Activated CD8-positive, alpha-beta T cell treated with anti-CD3 and anti-CD28 coated beads for 36 hours (primary cell): ENCODE results near the gene PDSS2. TPM values are rescaled to one million over a fixed set of nuclear protein-coding genes. Genes with fewer than 3 reads are reported as not detected.

Source experiments
- ATAC-seq: fragments of 200-7000 bp; cut with Tn5 transposase; one replicate; pipeline ENCODE4 v1.10.0; 2021; ENCODE audit warnings: mild to moderate bottlenecking, moderate library complexity
- CTCF ChIA-PET: fragments of 350-600 bp; sonication (Branson Sonifier 250); formaldehyde crosslinking; loops from one replicate; lab custom pipeline; 2021; ENCODE audit warnings: antibody characterized with exemption; lab: Charles Lee
- POLR2A ChIA-PET: fragments of 350-600 bp; sonication (Branson Sonifier 250); formaldehyde crosslinking; loops from one replicate; lab custom pipeline; 2021; ENCODE audit warnings: antibody characterized with exemption; lab: Charles Lee
- DNase-seq: peaks from one replicate; pipeline ENCODE4 v3.0.0-alpha.2; 2020
- H3K27ac Mint-ChIP-seq: one replicate; pipeline ENCODE4 v1.8.0; 2021; ENCODE audit warnings: mild to moderate bottlenecking, mixed read lengths
- H3K27me3 Mint-ChIP-seq: one replicate; pipeline ENCODE4 v1.8.0; 2021; ENCODE audit warnings: mixed read lengths
- H3K36me3 Mint-ChIP-seq: one replicate; pipeline ENCODE4 v1.8.0; 2021; ENCODE audit warnings: low read depth, mixed read lengths
- H3K4me1 Mint-ChIP-seq: one replicate; pipeline ENCODE4 v1.8.0; 2021; ENCODE audit warnings: low read depth, mixed read lengths
- H3K4me3 Mint-ChIP-seq: one replicate; pipeline ENCODE4 v1.8.0; 2021; ENCODE audit warnings: mild to moderate bottlenecking, moderate library complexity, mixed read lengths
- H3K9me3 Mint-ChIP-seq: one replicate; pipeline ENCODE4 v1.8.0; 2021; ENCODE audit warnings: mixed read lengths
- intact Hi-C: fragments of 100-400 bp; cut with micrococcal nuclease; formaldehyde crosslinking; loops from one replicate; pipeline ENCODE4 v1.10.0; 2022
- total RNA-seq, 2 experiments: library from RNA; stranded (reverse); gene quantifications; one replicate each; pipeline ENCODE4 v1.2.3, GENCODE V29; 2021
- TF ChIP-seq, protein P1 (sequence below): fragments of 200-600 bp; IDR thresholded peaks from one replicate; pipeline ENCODE4 v1.8.0; 2022; ENCODE audit warnings: antibody characterized with exemption, mild to moderate bottlenecking

Gene PDSS2
- total RNA-seq, 2 experiments from 2014 or later, result 13.2 to 14.8 TPM

DNA sequence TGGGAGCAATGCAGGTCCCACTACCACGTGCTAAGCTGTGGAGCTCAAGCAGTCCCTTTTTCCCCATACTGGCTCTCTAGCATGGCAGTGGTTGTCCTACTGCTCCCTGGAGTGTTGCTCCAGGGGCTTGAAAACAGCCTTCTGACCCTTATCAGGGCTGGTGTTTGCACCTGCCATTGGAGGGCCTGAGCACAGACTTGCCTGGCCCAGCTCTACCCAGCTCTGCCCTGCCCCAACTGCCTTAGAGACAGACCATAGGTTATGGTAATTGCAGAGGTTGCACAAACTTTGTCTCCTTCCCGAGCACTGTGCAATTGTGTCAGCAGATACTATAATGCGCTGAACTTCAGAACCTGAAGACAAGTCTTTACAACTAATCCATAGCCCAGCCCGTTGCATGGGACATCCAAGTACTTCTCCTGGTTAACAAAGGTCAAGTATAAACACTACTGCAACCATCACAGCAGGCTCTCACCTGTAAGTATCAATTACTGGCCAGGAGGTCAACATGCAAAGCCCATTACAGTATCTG, 58.7 kb downstream of the PDSS2 start:
- no peak for ATAC-seq
- H3K36me3 Mint-ChIP-seq, result peaks cover 63% of the 10 kb centered on the region
- H3K27ac Mint-ChIP-seq, result no peak overlapping the region
- ChIA-PET CTCF (no interaction called here), POLR2A (no interaction called here)
- no peaks in the 10 kb centered on the region for H3K4me1 Mint-ChIP-seq
- no peaks in the 10 kb centered on the region for H3K27me3 Mint-ChIP-seq
- TF ChIP-seq, protein P1, sequence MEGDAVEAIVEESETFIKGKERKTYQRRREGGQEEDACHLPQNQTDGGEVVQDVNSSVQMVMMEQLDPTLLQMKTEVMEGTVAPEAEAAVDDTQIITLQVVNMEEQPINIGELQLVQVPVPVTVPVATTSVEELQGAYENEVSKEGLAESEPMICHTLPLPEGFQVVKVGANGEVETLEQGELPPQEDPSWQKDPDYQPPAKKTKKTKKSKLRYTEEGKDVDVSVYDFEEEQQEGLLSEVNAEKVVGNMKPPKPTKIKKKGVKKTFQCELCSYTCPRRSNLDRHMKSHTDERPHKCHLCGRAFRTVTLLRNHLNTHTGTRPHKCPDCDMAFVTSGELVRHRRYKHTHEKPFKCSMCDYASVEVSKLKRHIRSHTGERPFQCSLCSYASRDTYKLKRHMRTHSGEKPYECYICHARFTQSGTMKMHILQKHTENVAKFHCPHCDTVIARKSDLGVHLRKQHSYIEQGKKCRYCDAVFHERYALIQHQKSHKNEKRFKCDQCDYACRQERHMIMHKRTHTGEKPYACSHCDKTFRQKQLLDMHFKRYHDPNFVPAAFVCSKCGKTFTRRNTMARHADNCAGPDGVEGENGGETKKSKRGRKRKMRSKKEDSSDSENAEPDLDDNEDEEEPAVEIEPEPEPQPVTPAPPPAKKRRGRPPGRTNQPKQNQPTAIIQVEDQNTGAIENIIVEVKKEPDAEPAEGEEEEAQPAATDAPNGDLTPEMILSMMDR, result no peak
- H3K4me3 Mint-ChIP-seq, result no peak overlapping the region
- H3K9me3 Mint-ChIP-seq, result peaks cover 39% of the 10 kb centered on the region
- DNase-seq, result no peak
- intact Hi-C loops, result no loop called here

DNA sequence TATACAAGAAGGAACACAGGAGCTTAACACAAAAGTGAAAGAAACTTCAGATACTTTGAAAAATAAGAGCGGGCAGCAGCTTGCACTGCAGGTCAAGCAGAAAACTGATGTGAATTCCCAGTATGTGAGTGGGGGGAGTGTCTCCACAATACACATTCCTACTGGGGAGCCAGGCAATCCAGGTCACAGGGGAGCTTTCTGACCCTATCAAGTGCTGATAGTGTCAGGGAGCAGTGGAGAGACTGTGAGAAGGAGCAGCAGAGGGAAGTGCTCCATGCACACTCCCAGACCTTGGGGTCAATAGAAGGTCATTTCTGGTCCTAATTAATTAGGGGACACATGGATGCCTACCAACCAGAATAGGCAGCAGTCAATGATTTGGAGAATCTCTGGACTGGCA, 59.4 kb downstream of the PDSS2 start:
- DNase-seq, result no peak
- no peaks in the 10 kb centered on the region for H3K4me1 Mint-ChIP-seq
- no peak overlapping the region for H3K27ac Mint-ChIP-seq
- H3K4me3 Mint-ChIP-seq, result no peak overlapping the region
- H3K9me3 Mint-ChIP-seq, result peaks cover 37% of the 10 kb centered on the region
- ChIA-PET CTCF (no interaction called here), POLR2A (no interaction called here)
- intact Hi-C loops, result no loop called here
- peaks cover 64% of the 10 kb centered on the region for H3K36me3 Mint-ChIP-seq
- H3K27me3 Mint-ChIP-seq, result no peaks in the 10 kb centered on the region
- ATAC-seq, result no peak
- TF ChIP-seq, protein P1, result no peak

DNA sequence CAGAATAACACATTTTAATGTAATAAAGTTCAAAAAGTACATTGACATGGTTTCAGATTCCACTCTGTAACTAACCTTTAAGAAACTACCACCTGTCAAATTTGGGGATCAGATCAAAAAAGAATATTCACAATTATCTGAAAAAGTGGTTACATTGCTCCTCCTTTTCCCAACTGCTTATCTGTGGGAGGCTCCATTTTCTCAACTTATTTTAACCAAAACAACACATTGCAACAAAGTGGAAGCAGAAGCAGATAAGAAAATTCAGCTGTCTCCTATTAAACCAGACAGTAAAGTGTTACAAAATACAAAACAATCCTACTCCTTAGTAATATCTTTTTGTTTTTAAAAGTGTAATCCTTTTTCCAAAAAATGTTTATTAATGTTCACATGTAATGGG, 61.4 kb downstream of the PDSS2 start:
- Mint-ChIP-seq H3K4me3 (no peak overlapping the region), H3K4me1 (no peaks in the 10 kb centered on the region), H3K27ac (no peak overlapping the region), H3K36me3 (peaks cover 53% of the 10 kb centered on the region), H3K27me3 (no peaks in the 10 kb centered on the region), H3K9me3 (peaks cover 31% of the 10 kb centered on the region)
- intact Hi-C loops, result no loop called here
- TF ChIP-seq, protein P1, result no peak
- ChIA-PET CTCF (no interaction called here), POLR2A (no interaction called here)
- DNase-seq, result no peak
- ATAC-seq, result no peak

DNA sequence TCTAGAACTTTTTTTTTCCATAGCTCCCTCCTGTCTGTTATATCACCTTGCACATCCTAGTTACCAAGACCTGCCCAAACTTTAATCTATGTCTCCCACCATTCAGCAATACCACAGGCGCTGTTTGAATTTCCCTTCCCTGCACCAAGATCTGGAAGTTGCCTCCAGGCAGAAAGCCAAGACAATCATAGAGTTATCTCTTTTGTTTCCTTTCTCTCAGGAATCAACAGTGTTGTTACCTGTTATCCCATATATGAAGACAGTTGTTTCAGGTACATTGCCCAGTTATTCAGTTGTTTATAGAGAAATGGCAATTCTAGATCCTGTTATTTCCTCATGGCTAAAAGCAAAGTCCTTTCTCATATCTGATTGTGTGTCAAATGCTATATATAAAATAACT, 63.2 kb downstream of the PDSS2 start:
- TF ChIP-seq, protein P1, result no peak
- Mint-ChIP-seq H3K36me3 (peaks cover 41% of the 10 kb centered on the region), H3K27me3 (no peaks in the 10 kb centered on the region), H3K9me3 (peaks cover 27% of the 10 kb centered on the region), H3K27ac (no peak overlapping the region), H3K4me1 (no peaks in the 10 kb centered on the region), H3K4me3 (no peak overlapping the region)
- ATAC-seq, result no peak
- intact Hi-C loops, result no loop called here
- DNase-seq, result no peak
- ChIA-PET POLR2A (no interaction called here), CTCF (interaction anchor here (0.6 to 1.4 kb wide), 2 partner anchors 23 to 1944 kb away, joined by 3 read pairs; no protein-coding TSS in a partner anchor)

DNA sequence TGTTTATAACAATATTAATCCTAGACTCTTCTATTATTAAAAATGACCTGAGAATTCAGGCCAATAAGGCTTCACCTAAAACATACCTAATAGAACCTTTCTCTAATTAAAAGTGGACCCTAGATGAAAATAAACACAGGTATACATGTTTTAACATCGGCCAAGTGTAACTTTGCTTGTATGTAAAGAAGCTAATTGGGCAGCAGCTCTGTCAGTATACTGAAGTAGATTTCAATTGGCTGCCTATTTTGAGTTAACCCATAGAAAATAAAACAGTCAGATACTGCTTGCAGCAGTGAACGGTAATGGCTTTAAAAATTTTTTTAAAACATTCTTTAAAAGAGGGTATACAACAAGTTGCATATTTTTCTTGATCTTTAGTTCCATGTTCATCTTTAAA, 67.3 kb downstream of the PDSS2 start:
- H3K9me3 Mint-ChIP-seq, result peaks cover 22% of the 10 kb centered on the region
- H3K4me3 Mint-ChIP-seq, result no peak overlapping the region
- CTCF ChIA-PET, result no interaction called here
- intact Hi-C loops, result no loop called here
- H3K4me1 Mint-ChIP-seq, result peaks cover 4% of the 10 kb centered on the region
- TF ChIP-seq, protein P1, result no peak
- H3K27me3 Mint-ChIP-seq, result no peaks in the 10 kb centered on the region
- H3K36me3 Mint-ChIP-seq, result peaks cover 22% of the 10 kb centered on the region
- no peak for DNase-seq
- H3K27ac Mint-ChIP-seq, result no peak overlapping the region
- no peak for ATAC-seq
- POLR2A ChIA-PET, result no interaction called here
